HG03060 (cell line): ENCODE measurements around the gene TTC31.
A peak's percentile ranks its signal among the peaks of the same experiment; 100 is the strongest.
"Not testable (repeated sequence)": the region's sequence is repeated elsewhere in the genome, so short reads cannot be mapped to it uniquely, and the experiment has no call there.

ENCODE experiments used
- ATAC-seq: cut with Tn5 transposase; IDR thresholded peaks from one replicate; pipeline ENCODE4 v1.9.1; 2021; ENCODE audit warnings: low read depth, moderate number of reproducible peaks; ENCODE audit not compliant: unreplicated experiment

TTC31 gene

DNA sequence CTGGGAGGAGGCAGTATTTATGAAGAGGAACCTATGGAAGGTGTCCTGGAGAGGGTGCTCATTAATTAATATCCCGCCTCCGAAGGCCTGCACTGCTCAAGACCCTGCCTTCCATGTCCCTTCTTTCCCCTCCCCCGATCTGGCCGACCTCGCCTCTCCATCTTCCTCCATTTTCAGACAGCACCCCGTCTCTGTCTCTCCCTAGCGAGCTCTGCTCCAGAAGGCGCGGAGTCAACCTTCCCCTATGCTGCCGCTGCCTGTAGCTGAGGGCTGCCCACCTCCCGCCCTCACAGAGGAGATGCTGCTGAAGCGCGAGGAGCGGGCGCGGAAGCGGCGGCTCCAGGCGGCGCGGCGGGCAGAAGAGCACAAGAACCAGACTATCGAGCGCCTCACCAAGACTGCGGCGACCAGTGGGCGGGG, 25.7 kb upstream of the TTC31 start:
- no peak for ATAC-seq

DNA sequence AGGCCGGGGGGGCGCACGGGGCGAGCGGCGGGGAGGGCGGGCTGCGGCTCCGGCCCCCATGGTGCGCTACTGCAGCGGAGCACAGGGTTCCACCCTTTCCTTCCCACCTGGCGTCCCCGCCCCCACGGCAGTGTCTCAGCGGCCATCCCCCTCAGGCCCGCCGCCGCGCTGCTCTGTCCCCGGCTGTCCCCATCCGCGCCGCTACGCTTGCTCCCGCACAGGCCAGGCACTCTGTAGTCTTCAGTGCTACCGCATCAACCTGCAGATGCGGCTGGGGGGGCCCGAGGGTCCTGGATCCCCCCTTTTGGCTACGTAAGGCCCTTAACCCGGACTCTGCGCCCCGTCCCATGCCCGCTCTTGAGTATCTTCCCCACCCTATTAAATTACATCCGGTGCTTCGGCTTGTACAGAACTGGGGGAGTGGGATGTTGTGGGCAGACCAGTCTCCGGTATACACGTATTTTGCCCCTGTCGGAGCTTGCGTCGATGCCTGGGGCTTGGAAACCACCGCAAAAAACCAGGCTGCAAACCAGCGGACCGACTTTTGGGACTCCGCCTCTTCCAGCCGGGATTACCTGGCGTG, 25.2 kb upstream of the TTC31 start:
- peak; percentile 10 for ATAC-seq

DNA sequence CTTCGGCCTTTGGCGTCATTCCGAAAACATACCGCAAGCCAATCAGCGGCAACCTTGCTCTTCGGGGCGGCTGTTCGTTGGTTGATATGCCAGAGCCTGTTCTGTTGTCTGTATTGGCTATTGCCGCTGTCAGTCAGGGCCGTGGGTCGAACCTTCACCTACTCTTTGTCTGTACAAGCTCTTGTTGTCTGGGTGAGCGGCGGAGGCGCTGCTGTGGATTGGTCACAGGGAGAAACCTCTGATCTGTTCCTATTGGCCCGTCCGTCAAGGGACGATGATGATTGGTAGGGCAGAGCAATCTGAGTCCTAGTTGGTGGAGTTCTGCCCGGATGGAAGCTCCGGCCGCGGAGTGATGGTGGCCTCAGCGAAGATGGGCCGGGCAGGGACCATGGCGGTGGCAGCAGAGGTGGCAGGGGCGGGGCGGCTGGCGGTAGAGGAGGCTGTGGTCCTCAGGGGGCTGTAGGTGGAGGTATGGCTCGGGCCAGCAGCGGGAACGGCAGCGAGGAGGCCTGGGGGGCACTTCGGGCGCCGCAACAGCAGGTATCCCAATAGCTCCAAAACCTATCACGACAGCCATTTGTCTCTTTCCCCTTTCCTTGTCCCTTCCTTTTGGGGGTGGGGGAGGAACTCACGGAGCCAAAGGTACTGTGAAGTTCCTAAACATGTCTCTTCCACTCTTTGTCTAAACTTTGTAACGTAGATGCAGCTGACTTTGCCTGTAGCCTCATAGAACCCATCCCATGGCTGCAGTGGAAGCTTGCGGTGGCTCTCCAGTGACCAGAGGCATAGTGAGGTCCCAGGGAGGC, 24.5 kb upstream of the TTC31 start, which contains the start of gene WBP1:
WBP1 (plus strand) TSS at position 307 of the 806 bp plus-strand sequence; CDS start at position 472, 165 bp downstream.
- ATAC-seq: peak; percentile 81

DNA sequence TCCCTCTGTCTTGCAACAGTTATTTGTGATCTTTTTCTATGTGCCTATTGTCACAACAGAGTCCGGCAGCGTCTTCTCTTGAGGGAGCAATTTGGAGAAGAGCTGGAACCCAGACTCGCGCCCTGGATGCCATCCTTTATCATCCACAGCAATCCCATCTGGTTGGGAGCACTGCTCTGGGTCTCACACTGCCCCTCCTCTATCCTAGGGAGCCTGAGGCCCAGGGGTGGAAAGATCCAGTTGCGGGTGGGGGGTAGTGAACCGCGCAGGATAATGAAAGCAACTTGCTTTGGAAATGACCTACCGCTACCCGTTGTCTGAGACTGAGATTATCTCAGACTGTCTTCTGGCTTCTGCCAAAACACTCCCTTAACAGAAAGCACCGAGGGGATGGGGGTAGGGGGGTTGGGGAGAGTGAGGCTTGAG, 23.9 kb upstream of the TTC31 start:
- ATAC-seq: no peak

DNA sequence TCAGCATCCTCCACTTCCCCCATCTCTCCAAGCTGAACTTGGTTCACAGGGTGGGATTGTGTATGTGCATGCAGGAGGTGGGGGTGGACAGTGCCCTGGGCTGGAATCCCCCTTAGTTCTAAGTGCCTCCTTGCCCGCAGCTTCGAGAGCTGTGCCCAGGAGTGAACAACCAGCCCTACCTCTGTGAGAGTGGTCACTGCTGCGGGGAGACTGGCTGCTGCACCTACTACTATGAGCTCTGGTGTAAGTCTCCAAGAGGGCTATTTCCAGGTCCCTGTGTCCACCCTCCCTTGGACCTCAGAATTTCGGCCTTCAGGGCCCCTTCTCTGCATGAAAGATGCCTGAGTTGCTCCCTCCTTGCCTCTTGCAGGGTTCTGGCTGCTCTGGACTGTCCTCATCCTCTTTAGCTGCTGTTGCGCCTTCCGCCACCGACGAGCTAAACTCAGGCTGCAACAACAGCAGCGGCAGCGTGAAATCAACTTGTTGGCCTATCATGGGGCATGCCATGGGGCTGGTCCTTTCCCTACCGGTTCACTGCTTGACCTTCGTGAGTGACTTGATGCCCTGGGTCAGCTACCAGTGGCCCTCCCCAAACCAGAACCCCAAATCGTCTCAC, 23.3 kb upstream of the TTC31 start:
- not testable (repeated sequence) for ATAC-seq

DNA sequence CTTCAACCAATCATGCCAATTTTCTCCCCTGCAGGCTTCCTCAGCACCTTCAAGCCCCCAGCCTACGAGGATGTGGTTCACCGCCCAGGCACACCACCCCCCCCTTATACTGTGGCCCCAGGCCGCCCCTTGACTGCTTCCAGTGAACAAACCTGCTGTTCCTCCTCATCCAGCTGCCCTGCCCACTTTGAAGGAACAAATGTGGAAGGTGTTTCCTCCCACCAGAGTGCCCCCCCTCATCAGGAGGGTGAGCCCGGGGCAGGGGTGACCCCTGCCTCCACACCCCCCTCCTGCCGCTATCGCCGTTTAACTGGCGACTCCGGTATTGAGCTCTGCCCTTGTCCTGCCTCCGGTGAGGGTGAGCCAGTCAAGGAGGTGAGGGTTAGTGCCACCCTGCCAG, 22.7 kb upstream of the TTC31 start:
- ATAC-seq: not testable (repeated sequence)

DNA sequence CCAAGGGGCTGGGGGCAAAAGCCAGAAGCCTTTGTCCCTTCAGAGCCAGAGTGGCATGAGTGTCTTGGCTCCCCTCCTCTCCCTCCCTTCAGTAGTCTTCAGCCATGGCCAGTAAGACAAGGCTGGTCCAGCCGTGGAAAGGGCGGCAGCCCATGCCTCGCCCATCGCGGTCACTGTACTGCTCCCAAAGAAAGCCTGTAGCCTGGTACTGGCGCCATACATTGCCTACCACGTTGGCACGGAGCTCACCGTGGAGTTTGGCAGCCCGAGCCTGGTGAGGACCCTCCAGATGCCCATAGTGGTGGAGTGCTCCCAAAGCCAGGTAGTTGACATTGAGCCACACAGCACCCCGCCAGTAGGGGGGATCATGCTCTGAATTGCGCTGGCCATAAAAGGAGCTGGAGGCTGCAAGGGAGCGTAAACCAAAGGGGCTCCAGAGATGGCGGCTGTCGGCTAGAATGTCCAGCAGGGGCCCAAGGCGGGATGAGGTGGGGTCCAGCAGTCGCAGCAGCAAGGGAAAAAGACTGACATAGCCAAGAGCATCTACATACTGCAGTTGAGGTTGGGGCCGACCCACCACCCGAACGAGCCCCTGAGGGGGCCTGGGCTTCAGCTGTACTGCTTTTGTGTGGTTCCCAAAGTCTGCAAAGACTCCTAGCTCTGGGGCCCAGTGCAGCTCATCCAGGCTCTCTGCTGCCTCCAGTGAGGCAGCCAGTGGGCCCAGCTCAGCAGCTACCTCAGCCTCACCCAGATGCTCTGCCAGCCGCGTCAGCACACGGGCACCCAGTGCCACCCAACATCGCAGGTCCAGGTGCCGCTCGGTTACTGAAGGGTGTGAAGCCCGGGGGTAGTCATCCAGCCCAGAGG, 21.5 kb upstream of the TTC31 start:
- no peak for ATAC-seq

DNA sequence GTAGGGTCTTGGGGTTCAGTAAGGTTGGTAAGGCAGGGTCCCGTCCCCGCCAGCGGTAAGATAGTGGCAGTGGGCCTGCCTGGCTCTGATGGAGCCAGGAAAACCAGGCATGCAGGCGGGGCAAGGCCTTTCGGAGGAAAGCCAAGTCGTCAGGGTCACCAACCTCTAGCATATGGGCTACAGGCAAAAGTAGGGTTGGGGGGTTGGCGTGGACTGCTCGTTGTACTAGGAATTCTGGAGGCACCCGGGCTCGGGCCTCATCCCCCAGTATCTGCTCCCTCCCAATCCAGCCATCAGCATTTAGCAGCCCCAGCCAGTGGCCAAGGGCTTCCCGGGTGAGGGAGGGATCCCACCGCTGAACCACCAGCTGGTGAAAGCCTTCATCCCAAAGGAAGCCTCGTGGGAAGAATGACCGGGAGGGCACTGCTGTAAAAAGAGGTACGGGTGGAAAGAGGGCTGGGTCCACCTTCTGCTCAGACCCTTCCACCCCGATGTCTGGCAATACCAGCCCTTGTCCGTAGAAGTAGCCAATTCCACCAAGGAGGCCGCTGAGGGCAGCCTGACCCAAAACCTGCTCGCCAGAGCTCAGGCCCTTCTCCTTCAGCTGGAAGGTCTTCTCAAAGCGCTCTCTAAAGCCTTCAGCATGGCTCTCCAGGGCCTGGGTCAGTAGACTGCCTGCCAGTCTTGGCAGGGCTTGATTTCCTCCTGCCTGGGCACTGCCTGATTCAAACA, 20.7 kb upstream of the TTC31 start:
- no peak for ATAC-seq

DNA sequence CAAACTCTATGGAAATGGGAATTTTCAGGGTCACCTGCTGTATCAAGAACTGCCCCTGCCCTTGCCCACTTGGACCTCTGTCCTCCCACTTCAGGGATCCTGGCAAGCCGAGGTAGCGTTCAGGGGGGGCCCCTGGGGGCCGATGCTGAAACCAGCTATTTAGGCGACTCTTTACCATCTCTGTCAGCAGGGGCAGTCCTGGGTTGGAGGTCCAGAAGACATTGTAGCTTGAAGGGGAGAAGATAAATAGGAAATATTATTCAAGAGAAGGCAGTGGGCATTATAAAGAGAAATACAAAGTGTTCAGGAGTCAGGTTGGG, 20.1 kb upstream of the TTC31 start:
- no peak for ATAC-seq

DNA sequence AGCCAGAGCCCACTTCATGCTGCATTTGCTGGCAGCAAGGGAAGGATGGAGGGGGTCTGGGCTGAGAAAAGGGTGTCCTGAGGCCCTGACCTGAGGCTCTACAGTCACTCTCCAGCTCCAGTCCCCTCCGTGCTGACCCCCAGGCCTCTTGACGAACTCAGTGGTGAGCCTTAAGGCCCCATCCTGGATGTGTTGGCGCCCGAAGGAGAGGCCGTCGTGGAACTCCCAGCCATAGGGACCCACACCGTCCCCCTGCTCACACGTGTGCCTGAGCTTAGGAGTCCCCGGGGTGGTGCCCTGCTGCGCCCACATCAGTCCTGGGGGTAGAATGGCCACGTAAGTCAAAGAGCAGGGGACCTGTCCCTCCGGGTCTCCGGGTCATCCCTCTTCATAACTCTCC, 18.5 kb upstream of the TTC31 start:
- ATAC-seq: no peak

DNA sequence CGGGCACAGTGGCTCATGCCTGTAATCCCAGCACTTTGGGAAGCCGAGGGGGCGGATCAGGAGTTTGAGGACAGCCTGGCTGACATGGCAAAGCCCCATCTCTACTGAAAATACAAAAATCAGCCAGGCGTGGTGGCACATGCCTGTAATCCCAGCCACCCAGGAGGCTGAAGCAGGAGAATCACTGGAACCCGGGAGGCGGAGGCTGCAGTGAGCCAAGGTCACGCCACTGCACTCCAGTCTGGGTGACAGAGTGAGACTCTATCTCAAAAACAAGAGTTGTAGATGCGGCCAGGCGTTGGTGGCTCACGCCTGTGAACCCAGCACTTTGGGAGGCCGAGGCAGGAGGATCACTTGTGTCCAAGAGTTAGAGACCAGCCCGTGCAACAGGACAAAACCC, 12.1 kb upstream of the TTC31 start:
- ATAC-seq: not testable (repeated sequence)

DNA sequence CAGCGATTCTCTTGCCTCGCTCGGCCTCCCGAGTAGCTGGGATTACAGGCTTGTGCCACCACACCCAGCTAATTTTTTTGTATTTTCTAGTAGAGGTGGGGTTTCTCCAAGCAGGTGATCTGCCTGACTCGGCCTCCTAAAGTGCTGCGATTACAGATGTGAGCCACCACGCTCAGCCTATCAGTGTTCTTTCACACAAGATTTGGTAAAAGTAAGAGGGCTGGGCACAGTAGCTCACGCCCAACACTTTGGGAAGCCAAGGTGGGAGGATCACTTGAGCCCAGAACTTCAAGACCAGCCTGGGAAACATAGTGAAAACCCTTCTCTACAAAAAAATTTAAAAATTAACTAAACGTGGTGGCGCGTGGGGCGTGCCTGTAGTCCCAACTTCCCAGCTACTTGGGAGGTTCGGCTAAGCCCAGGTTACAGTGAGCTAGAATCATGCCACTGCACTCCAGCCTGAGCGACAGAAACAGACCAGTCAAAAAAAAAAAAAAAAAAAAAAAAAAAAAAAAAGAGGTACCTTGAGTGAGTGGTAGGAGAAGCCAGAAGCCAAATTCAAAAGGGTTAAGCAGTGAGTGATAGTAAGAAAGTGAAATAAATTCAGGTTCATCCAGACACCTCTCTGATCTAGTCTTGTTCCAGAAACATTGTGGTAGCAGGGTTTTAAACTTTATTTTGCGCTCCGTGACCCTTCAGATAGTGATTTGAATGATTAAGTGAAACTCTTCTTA, 11.4 kb upstream of the TTC31 start:
- ATAC-seq: no peak

DNA sequence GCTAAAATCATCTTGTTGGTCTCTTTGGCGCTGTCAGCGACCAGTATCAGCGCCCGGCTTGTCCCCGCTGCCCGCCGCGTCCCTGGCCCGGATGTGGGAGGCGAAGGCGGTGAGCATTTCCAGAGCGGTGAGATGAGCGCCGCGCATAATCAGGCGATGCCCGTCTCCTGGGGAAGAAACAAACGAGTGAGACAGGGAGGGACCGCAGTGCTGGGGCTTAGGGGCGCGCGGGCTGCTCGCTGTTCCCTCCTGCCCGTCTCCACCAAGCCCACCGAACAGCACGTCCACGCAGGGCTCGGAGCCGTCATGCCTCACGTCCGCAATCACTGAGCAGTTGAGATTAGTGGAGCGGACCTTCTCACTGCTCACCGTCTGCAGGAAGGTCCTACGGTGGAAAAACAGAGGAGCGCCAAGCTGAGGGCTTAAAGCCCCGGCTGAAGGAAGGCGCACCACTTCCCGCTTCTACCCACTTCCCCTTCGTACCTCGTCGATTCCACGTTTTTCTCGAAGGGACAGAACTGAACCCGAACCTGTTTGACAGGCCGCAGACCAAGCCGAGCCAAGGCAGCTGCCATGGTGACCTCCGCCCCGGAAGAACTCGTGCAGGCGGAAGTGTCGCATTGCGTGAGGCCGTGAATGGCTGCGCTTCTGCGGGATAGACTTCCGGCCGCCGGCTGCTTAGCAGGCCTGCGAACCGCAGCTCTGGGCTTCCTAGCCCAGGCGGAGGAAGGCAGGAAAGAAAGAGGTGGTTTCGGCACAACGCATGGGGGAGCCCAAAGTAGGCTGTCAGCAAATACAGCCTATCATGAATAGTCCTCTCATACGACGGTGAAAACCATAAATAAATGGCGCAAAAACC, 10.6 kb upstream of the TTC31 start, which contains the start of gene MRPL53:
MRPL53 (minus strand) TSS at position 595 of the 859 bp plus-strand sequence; CDS start at position 575, 20 bp downstream.
- ATAC-seq: peak; percentile 55

DNA sequence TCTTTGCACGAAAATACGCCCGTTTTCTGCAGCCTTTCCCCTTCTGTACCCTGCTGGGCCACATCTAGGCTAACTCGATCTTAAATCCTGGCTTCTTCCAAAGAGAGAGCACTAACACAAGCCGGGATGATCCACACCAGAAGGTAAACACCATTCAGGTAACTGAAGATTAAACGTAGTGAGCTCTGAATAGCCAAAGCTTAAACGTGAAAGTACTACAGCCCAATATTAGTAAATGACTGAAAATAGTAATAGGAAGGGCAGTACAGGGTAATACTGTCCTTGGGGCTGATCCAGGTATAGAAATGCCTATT, 10.0 kb upstream of the TTC31 start:
- no peak for ATAC-seq

DNA sequence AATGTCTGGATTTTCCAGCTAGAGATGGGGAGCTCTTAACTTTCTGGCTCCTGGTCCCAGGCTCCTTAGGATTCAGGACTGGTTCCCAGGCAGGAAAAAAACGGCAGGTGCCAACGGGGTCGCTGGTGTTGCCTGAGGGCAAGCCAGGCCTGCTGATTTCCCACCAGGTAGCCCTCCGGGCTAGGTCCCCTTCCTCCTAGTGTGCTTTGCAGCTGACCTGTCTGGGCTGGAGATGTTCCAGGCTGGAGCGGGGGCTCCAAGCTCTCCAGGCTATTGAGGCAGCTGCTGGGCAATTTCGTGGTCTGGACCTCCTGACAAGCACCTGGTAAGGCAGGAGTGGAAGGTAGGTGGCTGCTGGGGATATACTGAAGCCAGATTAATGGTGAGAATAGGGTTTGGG, 8.4 kb upstream of the TTC31 start:
- ATAC-seq: no peak

DNA sequence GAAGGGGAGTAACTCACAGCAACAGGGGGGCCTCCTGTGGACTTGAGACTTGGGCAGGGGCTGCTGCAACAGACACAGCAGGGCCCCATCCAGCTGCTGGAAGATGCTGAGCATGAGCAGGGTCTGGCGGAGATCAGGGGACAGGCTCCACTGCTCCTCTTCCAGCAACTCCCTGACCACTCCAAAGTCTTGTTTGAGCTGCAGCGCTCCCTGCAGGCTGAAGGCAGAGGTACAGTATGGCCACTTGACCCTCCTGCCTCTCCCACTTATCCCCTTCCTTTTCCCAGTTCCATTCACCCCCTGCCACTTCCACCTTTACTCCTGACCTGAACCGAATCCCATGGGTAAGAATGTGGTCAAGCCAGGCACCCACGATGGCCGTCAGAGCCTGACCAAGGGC, 8.0 kb upstream of the TTC31 start:
- ATAC-seq: no peak

DNA sequence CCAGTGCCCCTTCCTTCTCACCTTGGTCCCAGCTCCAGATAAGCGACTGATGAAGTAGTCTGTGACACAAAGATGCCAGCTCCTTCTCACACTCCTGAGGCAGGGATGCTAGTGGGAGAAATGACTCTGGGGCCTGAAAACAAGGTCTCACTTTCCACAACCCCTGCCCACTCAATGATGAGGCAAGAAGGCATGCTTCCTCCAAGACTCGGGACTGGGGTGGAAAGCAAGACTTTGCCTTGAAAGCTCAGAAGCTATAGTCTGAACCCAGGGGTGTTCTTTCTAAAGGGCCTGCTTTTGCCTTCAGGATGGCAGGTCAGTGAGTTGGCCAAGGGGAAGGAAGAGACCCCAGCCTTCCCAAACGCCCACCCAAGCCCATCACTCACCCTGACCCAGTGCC, 1.4 kb upstream of the TTC31 start:
- no peak for ATAC-seq

DNA sequence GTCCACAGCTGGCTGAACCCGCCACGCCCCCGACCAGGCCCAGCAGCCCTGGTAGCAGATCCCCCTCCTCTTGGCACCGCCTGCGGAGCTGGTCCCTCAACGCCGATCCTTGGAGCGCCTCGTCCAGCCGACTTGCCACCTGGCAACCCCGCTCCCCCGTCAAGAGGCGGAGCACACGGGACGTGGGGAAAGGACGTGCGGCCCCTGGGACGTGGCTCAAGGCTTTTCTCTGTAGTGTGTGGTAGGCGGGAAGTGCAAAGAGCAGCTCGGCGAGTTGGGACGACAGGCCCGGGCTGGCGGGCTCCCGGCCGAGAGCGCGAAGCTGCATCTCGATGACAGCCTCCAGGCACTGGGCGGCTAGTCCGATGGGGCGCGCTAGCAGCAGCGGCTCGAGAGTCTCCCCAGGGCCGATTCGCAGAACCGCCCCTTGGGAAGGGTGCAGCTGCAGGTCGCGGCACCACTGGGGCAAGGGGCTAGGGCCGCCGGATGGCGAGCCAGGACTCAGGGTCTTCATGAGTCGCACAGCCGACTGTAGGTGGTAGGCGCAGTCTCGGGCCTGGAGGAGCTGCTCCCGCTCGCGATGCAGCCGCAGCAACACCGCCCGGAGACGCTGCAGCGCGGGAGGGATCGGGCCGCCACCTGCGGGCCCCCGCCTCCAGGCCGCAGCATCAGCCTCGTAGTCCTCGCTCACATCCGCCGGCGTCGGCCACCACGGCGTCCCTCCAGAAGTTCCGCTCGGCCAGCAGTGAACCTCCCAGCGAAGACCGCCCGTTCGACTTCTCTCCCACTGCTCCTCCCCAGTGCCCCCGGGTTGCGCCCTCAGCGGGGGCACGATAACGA, 700 bp upstream of the TTC31 start:
- ATAC-seq: peak; percentile 13
